KMS-11 (cell line): Measurements from ENCODE around the gene MACROD2.

ENCODE experiments used
- H2AFZ ChIP-seq: fragments of 200-600 bp; sonication (generic); 2 replicates; pipeline ENCODE4 v1.6.1; 2016; ENCODE audit warnings: antibody characterized with exemption, mixed run types, low read depth
- H3K27ac ChIP-seq: fragments of 200-600 bp; sonication (generic); 2 replicates; pipeline ENCODE4 v1.6.1; 2016; ENCODE audit warnings: mild to moderate bottlenecking, mixed run types
- H3K27me3 ChIP-seq: fragments of 200-600 bp; sonication (generic); 2 replicates; pipeline ENCODE4 v1.6.1; 2017; ENCODE audit warnings: mild to moderate bottlenecking, low read depth, mixed run types, moderate library complexity; ENCODE audit not compliant: insufficient read depth
- H3K36me3 ChIP-seq: fragments of 200-600 bp; sonication (generic); 2 replicates; pipeline ENCODE4 v1.6.1; 2017; ENCODE audit warnings: mild to moderate bottlenecking, mixed run types; ENCODE audit not compliant: insufficient read depth
- H3K4me1 ChIP-seq: fragments of 200-600 bp; sonication (generic); 2 replicates; pipeline ENCODE4 v1.6.1; 2016; ENCODE audit warnings: mild to moderate bottlenecking, low read depth, mixed run types; ENCODE audit not compliant: poor library complexity, severe bottlenecking
- H3K4me2 ChIP-seq: fragments of 200-600 bp; sonication (generic); 2 replicates; pipeline ENCODE4 v1.7.0; 2016; ENCODE audit warnings: mild to moderate bottlenecking, mixed run types
- H3K4me3 ChIP-seq: fragments of 200-600 bp; sonication (generic); IDR thresholded peaks from 2 replicates; pipeline ENCODE4 v1.6.1; 2017; ENCODE audit warnings: low read depth, low read length, mixed read lengths; ENCODE audit not compliant: insufficient read depth
- H3K79me2 ChIP-seq: fragments of 200-600 bp; sonication (generic); 2 replicates; pipeline ENCODE4 v1.6.1; 2016; ENCODE audit warnings: low read depth, mixed run types; ENCODE audit not compliant: insufficient read depth
- H3K9ac ChIP-seq: fragments of 200-600 bp; sonication (generic); 2 replicates; pipeline ENCODE4 v1.6.1; 2016; ENCODE audit warnings: mild to moderate bottlenecking, mixed run types
- H4K20me1 ChIP-seq: fragments of 200-600 bp; sonication (generic); 2 replicates; pipeline ENCODE4 v1.6.1; 2016; ENCODE audit warnings: mild to moderate bottlenecking, mixed run types; ENCODE audit not compliant: insufficient read depth
- TF ChIP-seq, protein P1 (sequence below): fragments of 200-600 bp; sonication (generic); conservative IDR thresholded peaks from 2 replicates; pipeline ENCODE4 v1.6.1; 2017; ENCODE audit warnings: low read depth, mild to moderate bottlenecking, antibody characterized with exemption, low read length, moderate library complexity, mixed read lengths

MACROD2 gene

GRCh38 chr20:15767586-15767985 is 1772.3 kb downstream of the MACROD2 start:
- H2AFZ ChIP-seq, result no peak overlapping the region
- H3K36me3 ChIP-seq, result no peaks in the 10 kb centered on the region
- no peaks in the 10 kb centered on the region for H4K20me1 ChIP-seq
- no peak overlapping the region for H3K9ac ChIP-seq
- H3K4me3 ChIP-seq, result no peak overlapping the region
- no peaks in the 10 kb centered on the region for H3K79me2 ChIP-seq
- H3K27me3 ChIP-seq, result no peaks in the 10 kb centered on the region
- no peak overlapping the region for H3K4me2 ChIP-seq
- TF ChIP-seq, protein P1, sequence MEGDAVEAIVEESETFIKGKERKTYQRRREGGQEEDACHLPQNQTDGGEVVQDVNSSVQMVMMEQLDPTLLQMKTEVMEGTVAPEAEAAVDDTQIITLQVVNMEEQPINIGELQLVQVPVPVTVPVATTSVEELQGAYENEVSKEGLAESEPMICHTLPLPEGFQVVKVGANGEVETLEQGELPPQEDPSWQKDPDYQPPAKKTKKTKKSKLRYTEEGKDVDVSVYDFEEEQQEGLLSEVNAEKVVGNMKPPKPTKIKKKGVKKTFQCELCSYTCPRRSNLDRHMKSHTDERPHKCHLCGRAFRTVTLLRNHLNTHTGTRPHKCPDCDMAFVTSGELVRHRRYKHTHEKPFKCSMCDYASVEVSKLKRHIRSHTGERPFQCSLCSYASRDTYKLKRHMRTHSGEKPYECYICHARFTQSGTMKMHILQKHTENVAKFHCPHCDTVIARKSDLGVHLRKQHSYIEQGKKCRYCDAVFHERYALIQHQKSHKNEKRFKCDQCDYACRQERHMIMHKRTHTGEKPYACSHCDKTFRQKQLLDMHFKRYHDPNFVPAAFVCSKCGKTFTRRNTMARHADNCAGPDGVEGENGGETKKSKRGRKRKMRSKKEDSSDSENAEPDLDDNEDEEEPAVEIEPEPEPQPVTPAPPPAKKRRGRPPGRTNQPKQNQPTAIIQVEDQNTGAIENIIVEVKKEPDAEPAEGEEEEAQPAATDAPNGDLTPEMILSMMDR, result no peak
- no peaks in the 10 kb centered on the region for H3K4me1 ChIP-seq
- no peak overlapping the region for H3K27ac ChIP-seq

GRCh38 chr20:15767999-15768741 is 1772.9 kb downstream of the MACROD2 start:
- Histone ChIP-seq H3K79me2 (no peaks in the 10 kb centered on the region), H3K4me1 (no peaks in the 10 kb centered on the region)
- TF ChIP-seq, protein P1, result no peak

DNA sequence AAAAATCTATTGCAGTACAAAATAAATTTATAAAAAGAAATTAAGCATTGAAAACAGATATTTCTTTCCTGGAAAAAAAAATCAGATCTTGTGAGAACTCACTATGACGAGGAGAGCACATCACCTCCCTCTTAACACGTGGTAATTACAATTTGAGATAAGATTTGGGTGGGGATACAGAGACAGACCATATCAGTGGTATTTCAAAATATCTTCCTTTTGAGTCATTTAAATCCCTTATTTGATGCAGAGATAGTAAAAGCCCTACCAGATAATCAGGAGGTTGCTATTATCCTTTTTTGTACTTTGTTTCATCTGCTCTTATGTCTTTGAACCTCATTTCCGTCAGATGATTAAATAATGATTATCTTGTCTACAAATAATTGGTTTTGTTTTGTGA is 1777.5 kb downstream of the MACROD2 start:
- Histone ChIP-seq H3K79me2 (no peaks in the 10 kb centered on the region), H2AFZ (no peak overlapping the region), H3K27ac (no peak overlapping the region), H4K20me1 (no peaks in the 10 kb centered on the region), H3K36me3 (no peaks in the 10 kb centered on the region), H3K9ac (no peak overlapping the region), H3K4me3 (no peak overlapping the region), H3K27me3 (no peaks in the 10 kb centered on the region), H3K4me2 (no peak overlapping the region), H3K4me1 (no peaks in the 10 kb centered on the region)
- TF ChIP-seq, protein P1, result no peak

More at GRCh38 chr20:15767999-15768741, 1772.9 kb downstream of the MACROD2 start:
- H3K4me2 ChIP-seq, result no peak overlapping the region
- no peak overlapping the region for H3K9ac ChIP-seq
- H4K20me1 ChIP-seq, result no peaks in the 10 kb centered on the region
- no peak overlapping the region for H3K27ac ChIP-seq
- H3K27me3 ChIP-seq, result no peaks in the 10 kb centered on the region
- no peaks in the 10 kb centered on the region for H3K36me3 ChIP-seq
- H2AFZ ChIP-seq, result no peak overlapping the region
- H3K4me3 ChIP-seq, result no peak overlapping the region

GRCh38 chr20:15774926-15775325 is 1779.6 kb downstream of the MACROD2 start:
- TF ChIP-seq, protein P1, result no peak
- H3K9ac ChIP-seq, result no peak overlapping the region
- H3K4me3 ChIP-seq, result no peak overlapping the region
- H4K20me1 ChIP-seq, result no peaks in the 10 kb centered on the region
- no peaks in the 10 kb centered on the region for H3K27me3 ChIP-seq
- H2AFZ ChIP-seq, result no peak overlapping the region
- no peaks in the 10 kb centered on the region for H3K36me3 ChIP-seq
- H3K4me1 ChIP-seq, result no peaks in the 10 kb centered on the region
- H3K4me2 ChIP-seq, result no peak overlapping the region
- H3K79me2 ChIP-seq, result no peaks in the 10 kb centered on the region
- no peak overlapping the region for H3K27ac ChIP-seq
